Renal cortical epithelial cell (primary cell): ENCODE data around the gene WDR18. TPM values are rescaled to one million over a fixed set of nuclear protein-coding genes. Genes with fewer than 3 reads are reported as not detected.

Experiments
- DNase-seq: peaks from one replicate; pipeline ENCODE4 v3.0.0-alpha.2; 2011; ENCODE audit warnings: low read depth
- total RNA-seq: library from RNA; depleted of rRNA; stranded (reverse); fragments of >200 nt; gene quantifications from 2 replicates; pipeline ENCODE4 v1.2.3, GENCODE V29; 2014

WDR18 gene
- total RNA-seq, 1 donor from 2014 or later: 31.1 TPM

GRCh38 chr19:964761-965694 lies 19.1 kb upstream of the WDR18 start:
- no peak for DNase-seq

GRCh38 chr19:966485-967088 lies 17.6 kb upstream of the WDR18 start:
- DNase-seq: no peak

GRCh38 chr19:970695-971094 lies 13.4 kb upstream of the WDR18 start:
- DNase-seq: no peak

GRCh38 chr19:971795-972194 lies 12.3 kb upstream of the WDR18 start:
- no peak for DNase-seq

- no peak for DNase-seq
These were observed 11.9 kb upstream of the WDR18 start for GRCh38 chr19:972281-972680.

- DNase-seq: no peak
These were observed 10.2 kb upstream of the WDR18 start for GRCh38 chr19:973726-974563.

GRCh38 chr19:974564-975257 lies 9.4 kb upstream of the WDR18 start:
- no peak for DNase-seq

GRCh38 chr19:976476-976875 lies 7.7 kb upstream of the WDR18 start:
- no peak for DNase-seq

- DNase-seq: no peak
These were observed 7.1 kb upstream of the WDR18 start for GRCh38 chr19:977058-977464.

GRCh38 chr19:979318-979741 lies 4.8 kb upstream of the WDR18 start:
- no peak for DNase-seq

GRCh38 chr19:980133-980998 lies 3.8 kb upstream of the WDR18 start:
- peak; percentile 35 for DNase-seq

GRCh38 chr19:982567-983170 lies 1.5 kb upstream of the WDR18 start:
- no peak for DNase-seq

- no peak for DNase-seq
These were observed 1.9 kb downstream of the WDR18 start for GRCh38 chr19:986083-986482.

GRCh38 chr19:988081-988480 lies 3.9 kb downstream of the WDR18 start:
- no peak for DNase-seq

- DNase-seq: no peak
These were observed 4.4 kb downstream of the WDR18 start for GRCh38 chr19:988510-988909.

- DNase-seq: no peak
These were observed 5.4 kb downstream of the WDR18 start for GRCh38 chr19:989381-990081.

GRCh38 chr19:990119-990571 lies 6.0 kb downstream of the WDR18 start:
- no peak for DNase-seq

GRCh38 chr19:990746-991145 lies 6.6 kb downstream of the WDR18 start:
- no peak for DNase-seq

GRCh38 chr19:991174-991931 lies 7.2 kb downstream of the WDR18 start:
- no peak for DNase-seq
